Activated naive CD8-positive, alpha-beta T cell treated with anti-CD3 and anti-CD28 coated beads for 36 hours (primary cell): ENCODE data around the gene PPP2R1B. TPM values are rescaled to one million over a fixed set of nuclear protein-coding genes. Genes with fewer than 3 reads are reported as not detected.

Experiments
- DNase-seq: peaks from one replicate; pipeline ENCODE4 v3.0.0; 2021
- H3K27ac Mint-ChIP-seq: one replicate; pipeline ENCODE4 v1.8.0; 2022; ENCODE audit warnings: mild to moderate bottlenecking, moderate library complexity, mixed read lengths
- H3K27me3 Mint-ChIP-seq: one replicate; pipeline ENCODE4 v1.8.0; 2022; ENCODE audit warnings: mild to moderate bottlenecking, mixed read lengths
- H3K36me3 Mint-ChIP-seq: one replicate; pipeline ENCODE4 v1.8.0; 2021; ENCODE audit warnings: mild to moderate bottlenecking, mixed read lengths
- H3K4me1 Mint-ChIP-seq: one replicate; pipeline ENCODE4 v1.8.0; 2021; ENCODE audit warnings: mixed read lengths
- H3K4me3 Mint-ChIP-seq: one replicate; pipeline ENCODE4 v1.8.0; 2022; ENCODE audit warnings: mild to moderate bottlenecking, moderate library complexity, mixed read lengths
- H3K9me3 Mint-ChIP-seq: one replicate; pipeline ENCODE4 v1.8.0; 2022; ENCODE audit warnings: mixed read lengths
- total RNA-seq, 2 experiments: library from RNA; stranded (reverse); gene quantifications; one replicate each; pipeline ENCODE4 v1.2.3, GENCODE V29; 2021

PPP2R1B gene
- total RNA-seq: 10 to 100 TPM; 53.0 to 57.6 TPM

GRCh38 chr11:111765984-111766833 is at the start of gene PPP2R1B:
Gene PPP2R1B (minus strand): TSS chr11:111766389. CDS start chr11:111766361, 28 bp downstream.
- H3K4me3 Mint-ChIP-seq: peak within 1 kb of the TSS; percentile 100
- peak; percentile 76 for DNase-seq
- no peaks in the 10 kb centered on the region for H3K9me3 Mint-ChIP-seq
- H3K4me1 Mint-ChIP-seq: peaks cover 33% of the 10 kb centered on the region
- H3K36me3 Mint-ChIP-seq: peaks cover 23% of the 10 kb centered on the region
- H3K27me3 Mint-ChIP-seq: no peaks in the 10 kb centered on the region
- peak within 1 kb of the TSS; percentile 98 for H3K27ac Mint-ChIP-seq

DNA sequence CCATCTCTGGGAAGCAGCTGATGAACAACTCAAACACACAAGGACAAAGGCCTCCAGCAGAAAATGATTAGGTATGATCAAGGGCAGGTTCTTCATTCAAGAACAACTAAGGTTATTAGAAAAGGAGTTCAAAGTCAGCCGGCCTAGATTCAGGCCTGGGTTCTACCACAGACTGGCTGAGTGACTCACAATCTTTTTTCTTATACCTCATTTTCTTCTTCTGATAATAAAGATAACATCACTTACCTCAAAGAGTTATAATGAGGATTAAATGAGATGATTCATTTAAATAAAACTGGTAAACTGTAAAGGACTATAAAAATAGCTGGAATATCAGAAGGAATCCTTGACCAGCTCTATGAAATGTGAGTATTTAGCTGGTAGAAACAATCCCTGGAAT is 49.3 kb upstream of the PPP2R1B start:
- Mint-ChIP-seq H3K9me3 (no peaks in the 10 kb centered on the region), H3K4me1 (no peaks in the 10 kb centered on the region), H3K36me3 (peaks cover 19% of the 10 kb centered on the region), H3K27ac (no peak overlapping the region), H3K4me3 (no peak overlapping the region), H3K27me3 (no peaks in the 10 kb centered on the region)
- DNase-seq: no peak

- Mint-ChIP-seq H3K36me3 (peaks cover 19% of the 10 kb centered on the region), H3K27me3 (no peaks in the 10 kb centered on the region), H3K27ac (no peak overlapping the region), H3K4me3 (no peak overlapping the region), H3K9me3 (no peaks in the 10 kb centered on the region), H3K4me1 (no peaks in the 10 kb centered on the region)
- DNase-seq: no peak
Measured at GRCh38 chr11:111814557-111815320, 48.5 kb upstream of the PPP2R1B start.

- Mint-ChIP-seq H3K27me3 (no peaks in the 10 kb centered on the region), H3K4me1 (no peaks in the 10 kb centered on the region), H3K4me3 (no peak overlapping the region), H3K27ac (no peak overlapping the region), H3K36me3 (peaks cover 19% of the 10 kb centered on the region), H3K9me3 (no peaks in the 10 kb centered on the region)
- no peak for DNase-seq
Measured at GRCh38 chr11:111814106-111814505, 47.9 kb upstream of the PPP2R1B start.

DNA sequence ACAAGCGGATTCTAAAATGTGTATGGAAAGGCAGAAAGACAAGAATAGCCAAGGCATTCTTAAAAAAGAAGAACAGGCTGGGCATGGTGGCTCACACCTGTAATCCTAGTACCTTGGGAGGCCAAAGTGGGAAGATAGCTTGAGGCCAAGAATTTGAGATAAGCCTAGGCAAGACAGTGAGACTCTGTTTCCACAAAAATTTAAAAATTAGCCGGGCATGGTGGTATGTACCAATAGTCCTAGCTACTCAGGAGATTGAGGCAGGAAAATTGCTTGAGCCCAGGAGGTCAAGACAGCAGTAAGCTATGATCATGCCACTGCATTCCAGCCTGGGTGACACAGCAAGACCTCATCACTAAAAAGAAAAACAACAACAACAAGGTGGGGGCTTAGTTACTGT is 46.0 kb upstream of the PPP2R1B start:
- H3K27me3 Mint-ChIP-seq: no peaks in the 10 kb centered on the region
- no peak for DNase-seq
- H3K4me3 Mint-ChIP-seq: no peak overlapping the region
- H3K27ac Mint-ChIP-seq: no peak overlapping the region
- no peaks in the 10 kb centered on the region for H3K9me3 Mint-ChIP-seq
- no peaks in the 10 kb centered on the region for H3K4me1 Mint-ChIP-seq
- peaks cover 24% of the 10 kb centered on the region for H3K36me3 Mint-ChIP-seq

DNA sequence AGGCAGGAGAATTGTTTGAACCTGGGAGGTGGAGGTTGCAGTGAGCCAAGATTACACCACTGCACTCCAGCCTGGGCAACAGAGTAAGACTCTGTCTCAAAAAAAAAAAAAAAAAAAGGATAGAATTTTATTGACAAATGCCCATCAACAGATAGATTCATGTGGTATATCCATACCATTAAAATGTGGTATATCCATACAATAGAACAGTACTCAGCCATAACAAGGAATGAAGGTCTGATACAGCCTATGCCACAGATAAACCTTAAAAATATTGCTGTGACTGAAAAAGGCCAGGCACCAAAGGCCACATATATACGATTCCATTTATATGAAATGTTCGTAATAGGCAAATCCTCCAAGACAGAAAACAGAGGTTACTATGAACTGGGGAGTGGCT is 45.3 kb upstream of the PPP2R1B start:
- Mint-ChIP-seq H3K4me3 (no peak overlapping the region), H3K27ac (no peak overlapping the region), H3K36me3 (peaks cover 26% of the 10 kb centered on the region), H3K9me3 (no peaks in the 10 kb centered on the region), H3K4me1 (no peaks in the 10 kb centered on the region), H3K27me3 (no peaks in the 10 kb centered on the region)
- DNase-seq: no peak

- Mint-ChIP-seq H3K36me3 (peaks cover 29% of the 10 kb centered on the region), H3K27ac (no peak overlapping the region), H3K4me3 (no peak overlapping the region), H3K4me1 (no peaks in the 10 kb centered on the region), H3K27me3 (no peaks in the 10 kb centered on the region), H3K9me3 (no peaks in the 10 kb centered on the region)
- DNase-seq: no peak
Measured at GRCh38 chr11:111808834-111809233, 42.6 kb upstream of the PPP2R1B start.

- H3K27ac Mint-ChIP-seq: no peak overlapping the region
- H3K36me3 Mint-ChIP-seq: peaks cover 30% of the 10 kb centered on the region
- no peaks in the 10 kb centered on the region for H3K9me3 Mint-ChIP-seq
- no peaks in the 10 kb centered on the region for H3K4me1 Mint-ChIP-seq
- no peak overlapping the region for H3K4me3 Mint-ChIP-seq
- DNase-seq: no peak
- no peaks in the 10 kb centered on the region for H3K27me3 Mint-ChIP-seq
Measured at GRCh38 chr11:111808063-111808588, 41.9 kb upstream of the PPP2R1B start.

DNA sequence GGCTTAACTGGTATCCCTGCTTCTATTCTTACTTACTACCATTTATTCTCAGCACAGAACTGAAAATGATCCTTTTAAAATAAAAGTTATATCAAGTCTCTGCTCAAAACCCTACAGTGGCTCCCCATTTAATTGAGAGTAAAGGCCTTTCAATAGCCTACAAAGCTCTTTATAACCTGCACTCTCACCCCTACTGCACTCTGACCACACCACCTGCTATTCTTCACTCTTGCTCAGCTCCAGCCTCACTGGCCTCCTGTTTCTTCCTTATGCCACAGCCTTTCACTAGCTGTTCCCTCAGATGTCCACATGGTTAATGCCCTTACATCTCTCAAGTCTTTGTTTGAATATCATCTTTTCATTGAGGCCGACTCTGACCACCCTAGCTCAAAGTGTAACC is 40.9 kb upstream of the PPP2R1B start:
- DNase-seq: no peak
- Mint-ChIP-seq H3K27ac (no peak overlapping the region), H3K36me3 (peaks cover 29% of the 10 kb centered on the region), H3K4me1 (no peaks in the 10 kb centered on the region), H3K9me3 (no peaks in the 10 kb centered on the region), H3K4me3 (no peak overlapping the region), H3K27me3 (no peaks in the 10 kb centered on the region)

GRCh38 chr11:111801135-111801534 is 34.9 kb upstream of the PPP2R1B start:
- H3K27me3 Mint-ChIP-seq: no peaks in the 10 kb centered on the region
- peaks cover 5% of the 10 kb centered on the region for H3K9me3 Mint-ChIP-seq
- H3K4me1 Mint-ChIP-seq: peaks cover 5% of the 10 kb centered on the region
- peaks cover 53% of the 10 kb centered on the region for H3K36me3 Mint-ChIP-seq
- H3K4me3 Mint-ChIP-seq: no peak overlapping the region
- DNase-seq: no peak
- no peak overlapping the region for H3K27ac Mint-ChIP-seq

- Mint-ChIP-seq H3K4me3 (no peak overlapping the region), H3K36me3 (peaks cover 47% of the 10 kb centered on the region), H3K4me1 (peaks cover 5% of the 10 kb centered on the region), H3K9me3 (peaks cover 5% of the 10 kb centered on the region), H3K27me3 (no peaks in the 10 kb centered on the region), H3K27ac (no peak overlapping the region)
- DNase-seq: no peak
Measured at GRCh38 chr11:111798279-111798678, 32.1 kb upstream of the PPP2R1B start.

GRCh38 chr11:111797145-111797581 is 31.0 kb upstream of the PPP2R1B start:
- no peaks in the 10 kb centered on the region for H3K27me3 Mint-ChIP-seq
- peaks cover 5% of the 10 kb centered on the region for H3K4me1 Mint-ChIP-seq
- peaks cover 5% of the 10 kb centered on the region for H3K9me3 Mint-ChIP-seq
- peaks cover 42% of the 10 kb centered on the region for H3K36me3 Mint-ChIP-seq
- no peak for DNase-seq
- no peak overlapping the region for H3K4me3 Mint-ChIP-seq
- H3K27ac Mint-ChIP-seq: no peak overlapping the region

DNA sequence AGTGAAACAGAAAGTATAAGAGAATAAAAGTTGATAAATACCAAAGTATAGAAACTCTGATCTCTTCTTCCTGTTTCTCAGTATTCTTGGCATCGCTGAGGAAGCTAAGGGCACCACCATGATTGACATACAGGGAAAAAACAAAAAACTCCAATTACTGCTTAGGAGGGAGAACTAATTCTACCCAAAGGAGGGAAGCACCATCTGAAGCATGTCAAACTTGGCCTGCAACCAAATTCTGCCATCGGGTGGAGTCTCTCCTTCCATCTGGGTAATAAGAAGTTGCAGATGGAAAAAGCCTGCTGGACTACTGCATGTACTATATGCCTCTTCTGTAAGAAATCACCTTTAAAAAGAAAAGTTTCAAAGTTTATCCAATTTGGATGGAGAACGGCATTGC is 30.5 kb upstream of the PPP2R1B start:
- peaks cover 5% of the 10 kb centered on the region for H3K4me1 Mint-ChIP-seq
- H3K27me3 Mint-ChIP-seq: no peaks in the 10 kb centered on the region
- peaks cover 5% of the 10 kb centered on the region for H3K9me3 Mint-ChIP-seq
- H3K27ac Mint-ChIP-seq: no peak overlapping the region
- no peak for DNase-seq
- H3K36me3 Mint-ChIP-seq: peaks cover 40% of the 10 kb centered on the region
- H3K4me3 Mint-ChIP-seq: no peak overlapping the region

DNA sequence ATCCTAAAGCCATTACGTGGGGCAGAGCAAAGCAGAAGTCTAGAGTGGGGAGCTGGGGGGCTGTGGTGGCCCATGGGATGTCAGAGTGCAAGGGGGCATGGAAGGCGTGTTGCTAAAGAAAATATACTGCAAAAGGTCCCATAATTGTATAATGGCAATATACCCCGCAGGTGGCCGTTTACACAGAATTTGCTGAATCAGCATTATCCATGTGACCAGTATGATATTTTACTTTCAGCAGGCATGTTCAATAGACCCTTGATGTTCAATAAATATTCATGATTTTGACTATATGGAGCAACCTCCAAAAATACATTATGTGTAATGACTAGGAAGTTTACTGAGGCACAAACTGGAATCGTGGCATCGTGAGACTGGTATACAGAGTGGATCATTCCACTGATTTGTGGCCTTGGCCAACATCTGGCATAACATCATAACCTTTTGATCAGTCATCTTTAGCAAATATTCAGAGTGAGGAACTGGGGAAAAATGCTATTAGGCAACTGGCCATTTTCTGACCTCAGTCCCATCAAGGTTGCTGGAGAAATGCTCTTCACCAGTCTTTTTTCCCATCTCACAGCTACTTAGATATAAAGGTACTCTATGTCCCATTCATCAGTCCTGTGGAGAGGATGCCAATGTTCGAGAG is 29.3 kb upstream of the PPP2R1B start:
- Mint-ChIP-seq H3K4me3 (no peak overlapping the region), H3K27me3 (no peaks in the 10 kb centered on the region), H3K36me3 (peaks cover 38% of the 10 kb centered on the region), H3K4me1 (peaks cover 5% of the 10 kb centered on the region), H3K27ac (no peak overlapping the region), H3K9me3 (peaks cover 5% of the 10 kb centered on the region)
- DNase-seq: no peak

- Mint-ChIP-seq H3K4me1 (peaks cover 5% of the 10 kb centered on the region), H3K27ac (no peak overlapping the region), H3K36me3 (peaks cover 28% of the 10 kb centered on the region), H3K4me3 (no peak overlapping the region), H3K27me3 (no peaks in the 10 kb centered on the region), H3K9me3 (peaks cover 4% of the 10 kb centered on the region)
- no peak for DNase-seq
Measured at GRCh38 chr11:111793863-111794262, 27.7 kb upstream of the PPP2R1B start.
